Head of caudate nucleus (tissue), 42 donors: ENCODE data around the gene STXBP1.

Experiments used
- DNase-seq, 42 donors: peaks; one replicate each; pipeline versions ENCODE4 v3.0.0 to v3.0.0-alpha.2; 2020 to 2021; ENCODE audit warnings: mixed read lengths in 7 of 42
- intact Hi-C: fragments of 100-400 bp; cut with DNase I; formaldehyde crosslinking; loops from one replicate; pipeline ENCODE4 v1.15.0; 2022

STXBP1 gene

GRCh38 chr9:127611899-127612790 is at the start of gene STXBP1:
Gene STXBP1, plus strand, starts transcription at chr9:127612277. Its CDS starts 127 bp downstream, at chr9:127612404.
- DNase-seq, result peak; percentile 69 to 96 (median 92)
- intact Hi-C loops, result loop anchor here (5.0 kb wide), 1 partner anchor 105 kb away; the partner anchor contains the start of genes PTRH1 and TTC16

GRCh38 chr9:127562279-127562796 is 49.7 kb upstream of the STXBP1 start:
- intact Hi-C loops, result no loop called here

GRCh38 chr9:127562841-127563401 is 49.2 kb upstream of the STXBP1 start:
- intact Hi-C loops, result no loop called here
- DNase-seq, result no peak

More at GRCh38 chr9:127562279-127562796, 49.7 kb upstream of the STXBP1 start:
- DNase-seq, result no peak

- intact Hi-C loops, result no loop called here
- no peak for DNase-seq
These were observed 48.5 kb upstream of the STXBP1 start for GRCh38 chr9:127563579-127563978.

- DNase-seq, result no peak
- intact Hi-C loops, result no loop called here
These were observed 46.8 kb upstream of the STXBP1 start for GRCh38 chr9:127565231-127565630.

GRCh38 chr9:127566351-127567001 is 45.6 kb upstream of the STXBP1 start:
- DNase-seq, result peak in 8 of 42 donors; percentile 26 to 73 (median 56)
- intact Hi-C loops, result no loop called here

- DNase-seq, result no peak
- intact Hi-C loops, result no loop called here
These were observed 44.9 kb upstream of the STXBP1 start for GRCh38 chr9:127567035-127567729.

- no peak for DNase-seq
- intact Hi-C loops, result no loop called here
These were observed 44.1 kb upstream of the STXBP1 start for GRCh38 chr9:127567730-127568617.

- intact Hi-C loops, result no loop called here
- no peak for DNase-seq
These were observed 43.5 kb upstream of the STXBP1 start for GRCh38 chr9:127568618-127568970.

- peak in 37 of 42 donors; percentile 31 to 83 (median 60) for DNase-seq
- intact Hi-C loops, result no loop called here
These were observed 42.8 kb upstream of the STXBP1 start for GRCh38 chr9:127568971-127569885.

- intact Hi-C loops, result no loop called here
- DNase-seq, result no peak
These were observed 42.1 kb upstream of the STXBP1 start for GRCh38 chr9:127569886-127570401.

- DNase-seq, result peak in 6 of 42 donors; percentile 13 to 63 (median 24)
- intact Hi-C loops, result no loop called here
These were observed 41.5 kb upstream of the STXBP1 start for GRCh38 chr9:127570533-127571111.

GRCh38 chr9:127571971-127572370 is 40.1 kb upstream of the STXBP1 start:
- intact Hi-C loops, result no loop called here
- DNase-seq, result no peak

GRCh38 chr9:127572961-127573721 is 38.9 kb upstream of the STXBP1 start:
- DNase-seq, result no peak
- intact Hi-C loops, result no loop called here

- peak in 15 of 42 donors; percentile 19 to 81 (median 42) for DNase-seq
- intact Hi-C loops, result no loop called here
These were observed 37.7 kb upstream of the STXBP1 start for GRCh38 chr9:127574072-127574993.
